Peyer's patch (tissue), 4 donors: ENCODE measurements around the gene FAM118A.

ENCODE experiments used
- POLR2A ChIP-seq, 2 donors: fragments of 450-650 bp; IDR thresholded peaks; one replicate each; pipeline ENCODE4 v1.5.1; 2017; ENCODE audit warnings: antibody characterized with exemption in 2 of 2, mild to moderate bottlenecking in 2 of 2, moderate library complexity in 2 of 2
- TF ChIP-seq, protein P1 (sequence below), 6 experiments: fragments of 450-650 bp in 4 of 6; fragments of 200-600 bp in 2 of 6; sonication (generic) in 1 of 6; IDR thresholded peaks; one replicate each; pipeline ENCODE4 v1.5.1; 2017 to 2019; ENCODE audit warnings: antibody characterized with exemption in 6 of 6, mild to moderate bottlenecking in 3 of 6, moderate library complexity in 1 of 6

DNA sequence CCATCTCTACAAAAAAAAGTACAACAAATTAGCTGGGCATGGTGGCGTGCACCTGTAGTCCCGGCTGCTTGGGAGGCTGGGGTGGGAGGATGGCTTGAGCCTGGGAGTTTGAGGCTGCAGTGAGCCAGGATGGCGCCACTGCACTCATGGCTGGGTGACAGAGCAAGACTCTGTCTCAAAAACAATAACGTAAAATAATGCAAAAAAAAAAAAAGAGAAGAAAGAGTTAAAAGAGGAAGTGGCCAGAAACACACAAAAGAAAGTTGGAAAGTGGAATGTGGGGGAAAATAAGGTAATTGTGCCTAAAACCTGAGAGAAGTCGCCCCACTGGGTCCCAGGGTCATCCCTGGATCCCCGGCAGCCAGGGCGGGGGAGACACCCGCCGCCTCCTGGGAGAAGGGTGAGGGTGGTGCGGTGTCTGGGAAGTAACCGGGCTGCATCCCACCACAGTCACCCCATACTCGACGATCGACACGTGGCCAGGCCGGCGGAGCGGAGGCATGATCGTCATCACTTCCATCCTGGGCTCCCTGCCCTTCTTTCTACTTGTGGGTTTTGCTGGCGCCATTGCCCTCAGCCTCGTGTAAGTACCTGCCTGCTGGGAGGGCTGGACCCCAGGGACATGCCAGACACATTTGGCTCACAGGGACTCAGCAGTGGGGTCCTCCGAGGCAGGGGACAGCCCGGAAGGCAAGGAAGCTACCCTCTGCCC lies 16.8 kb upstream of the FAM118A start:
- TF ChIP-seq, protein P1, sequence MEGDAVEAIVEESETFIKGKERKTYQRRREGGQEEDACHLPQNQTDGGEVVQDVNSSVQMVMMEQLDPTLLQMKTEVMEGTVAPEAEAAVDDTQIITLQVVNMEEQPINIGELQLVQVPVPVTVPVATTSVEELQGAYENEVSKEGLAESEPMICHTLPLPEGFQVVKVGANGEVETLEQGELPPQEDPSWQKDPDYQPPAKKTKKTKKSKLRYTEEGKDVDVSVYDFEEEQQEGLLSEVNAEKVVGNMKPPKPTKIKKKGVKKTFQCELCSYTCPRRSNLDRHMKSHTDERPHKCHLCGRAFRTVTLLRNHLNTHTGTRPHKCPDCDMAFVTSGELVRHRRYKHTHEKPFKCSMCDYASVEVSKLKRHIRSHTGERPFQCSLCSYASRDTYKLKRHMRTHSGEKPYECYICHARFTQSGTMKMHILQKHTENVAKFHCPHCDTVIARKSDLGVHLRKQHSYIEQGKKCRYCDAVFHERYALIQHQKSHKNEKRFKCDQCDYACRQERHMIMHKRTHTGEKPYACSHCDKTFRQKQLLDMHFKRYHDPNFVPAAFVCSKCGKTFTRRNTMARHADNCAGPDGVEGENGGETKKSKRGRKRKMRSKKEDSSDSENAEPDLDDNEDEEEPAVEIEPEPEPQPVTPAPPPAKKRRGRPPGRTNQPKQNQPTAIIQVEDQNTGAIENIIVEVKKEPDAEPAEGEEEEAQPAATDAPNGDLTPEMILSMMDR (IDR thresholded peaks at IDR 0.05), result no peak
- no peak for TF ChIP-seq POLR2A (IDR thresholded peaks at IDR 0.05)
